K562 (cell line): ENCODE data around the gene ARMC2. TPM values are rescaled to one million over a fixed set of nuclear protein-coding genes. Genes with fewer than 3 reads are reported as not detected.

Experiments
- ATAC-seq: fragments of 200-7000 bp; cut with Tn5 transposase; 3 replicates; pipeline ENCODE4 v1.9.1; 2020; ENCODE audit warnings: moderate library complexity
- BruUV-seq: library from RNA; stranded (reverse); fragments of 400-500 nt; replicated peaks from 2 replicates; lab custom pipeline; 2021; lab: Mats Ljungman, UMichigan
- CTCF ChIA-PET: fragments of 300-600 bp; formaldehyde crosslinking; extraction: SDS; loops from one replicate; lab custom pipeline; 2021; ENCODE audit warnings: low intra/inter-chr PET ratio; lab: Yijun Ruan, JAX
- POLR2A ChIA-PET: fragments of 300-600, 350-650 bp; sonication (Branson Sonifier 250); formaldehyde crosslinking; extraction: SDS; loops from one replicate; lab custom pipeline; 2021; ENCODE audit warnings: antibody characterized with exemption, inconsistent platforms; lab: Yijun Ruan, JAX
- DNase-seq, 4 experiments: peaks; one replicate each; pipeline versions ENCODE4 v3.0.0 to v3.0.0-alpha.2; 2011 to 2018; ENCODE audit warnings: low spot score in 3 of 4, mixed read lengths in 3 of 4; ENCODE audit errors: extremely low read depth in 1 of 4
- FAIRE-seq: peaks from 2 replicates; lab custom pipeline; 2011; peaks lifted over from hg19 to GRCh38; lab: Jason Lieb, UNC
- H2AFZ ChIP-seq: 2 replicates; pipeline ENCODE4 v1.6.0; 2011; ENCODE audit warnings: low read depth, low read length, control low read depth, inconsistent platforms
- H3K27ac ChIP-seq: fragments of 200-600 bp; 3 replicates; pipeline ENCODE4 v1.8.0; 2011; ENCODE audit warnings: low read depth, mild to moderate bottlenecking, control low read depth, inconsistent platforms, low read length, moderate library complexity, mixed read lengths; ENCODE audit errors: extremely low read depth
- H3K27me3 ChIP-seq, 2 experiments: fragments of 300-600 bp in 1 of 2; 2 replicates in 1 of 2; 3 replicates in 1 of 2; pipeline versions ENCODE4 v1.6.0 to v1.8.0; 2011; ENCODE audit warnings: inconsistent platforms in 2 of 2, low read length in 2 of 2, mild to moderate bottlenecking in 1 of 2, mixed read lengths in 1 of 2, moderate library complexity in 1 of 2; ENCODE audit not compliant: control insufficient read depth in 2 of 2, insufficient read depth in 2 of 2
- H3K36me3 ChIP-seq: fragments of 300-600 bp; 3 replicates; pipeline ENCODE4 v1.8.0; 2011; ENCODE audit warnings: mild to moderate bottlenecking, low read length, inconsistent platforms; ENCODE audit not compliant: control insufficient read depth, insufficient read depth
- H3K4me1 ChIP-seq, 2 experiments: fragments of 200-600 bp in 1 of 2; replicated peaks in 1 of 2; 2 replicates in 1 of 2; 3 replicates in 1 of 2; pipeline versions ENCODE4 v1.5.1 to v1.8.0; 2011; ENCODE audit warnings: inconsistent platforms in 2 of 2, low read length in 2 of 2, mild to moderate bottlenecking in 1 of 2, mixed read lengths in 1 of 2, moderate library complexity in 1 of 2; ENCODE audit not compliant: control insufficient read depth in 2 of 2, insufficient read depth in 2 of 2
- H3K4me2 ChIP-seq: 2 replicates; pipeline ENCODE4 v1.6.1; 2011; ENCODE audit warnings: low read length, control low read depth, inconsistent platforms, mixed read lengths; ENCODE audit not compliant: insufficient read depth
- H3K4me3 ChIP-seq: fragments of 200-600 bp; sonication (generic), shearing (Covaris generic); 2 replicates; pipeline ENCODE4 v1.5.1; 2016; ENCODE audit warnings: control low read depth, inconsistent platforms
- H3K79me2 ChIP-seq: fragments of 200-600 bp; 3 replicates; pipeline ENCODE4 v1.8.0; 2011; ENCODE audit warnings: low read length, inconsistent platforms; ENCODE audit not compliant: control insufficient read depth, insufficient read depth
- H3K9ac ChIP-seq, 2 experiments: 2 replicates each; pipeline versions ENCODE4 v1.6.0 to v1.6.1; 2011; ENCODE audit warnings: low read depth in 2 of 2, low read length in 2 of 2, control low read depth in 1 of 2, inconsistent platforms in 1 of 2, mild to moderate bottlenecking in 1 of 2, mixed read lengths in 1 of 2; ENCODE audit not compliant: insufficient read depth in 1 of 2
- H3K9me1 ChIP-seq: one replicate; pipeline ENCODE4 v1.6.0; 2011; ENCODE audit warnings: inconsistent platforms, mild to moderate bottlenecking, low read length, moderate library complexity; ENCODE audit not compliant: control insufficient read depth, insufficient read depth
- H3K9me3 ChIP-seq: replicated peaks from 2 replicates; pipeline ENCODE4 v1.5.1; 2011; ENCODE audit warnings: low read depth, low read length, inconsistent platforms; ENCODE audit not compliant: control insufficient read depth, insufficient read depth
- H4K20me1 ChIP-seq: replicated peaks from 2 replicates; pipeline ENCODE4 v1.6.1; 2011; ENCODE audit warnings: low read length, inconsistent platforms, mixed read lengths; ENCODE audit not compliant: control insufficient read depth, insufficient read depth
- ATF1 ChIP-seq, 2 experiments: fragments of 450-650 bp in 1 of 2; IDR thresholded peaks; 2 replicates each; pipeline ENCODE4 v1.6.1; 2016; ENCODE audit warnings: missing compliant biosample characterization in 1 of 2, missing genetic modification characterization in 1 of 2
- CBX8 ChIP-seq: fragments of 200-600 bp; sonication (generic); IDR thresholded peaks from 2 replicates; pipeline ENCODE4 v1.6.1; 2012; ENCODE audit warnings: borderline replicate concordance, mixed run types, low read depth, mild to moderate bottlenecking, moderate library complexity, mixed read lengths, low read length, control low read depth, inconsistent platforms; ENCODE audit not compliant: poor library complexity, severe bottlenecking; ENCODE audit errors: extremely low read depth
- HMGN3 ChIP-seq: IDR thresholded peaks from 2 replicates; pipeline ENCODE4 v1.6.1; 2011; ENCODE audit warnings: borderline replicate concordance, low read depth, mild to moderate bottlenecking, mixed read lengths, low read length; ENCODE audit not compliant: insufficient read length; ENCODE audit errors: extremely low read depth
- RBM25 ChIP-seq: fragments of 200-400 bp; formaldehyde crosslinking; IDR thresholded peaks from 2 replicates; pipeline ENCODE4 v1.6.1; 2018; ENCODE audit warnings: low read length, low read depth, moderate library complexity; ENCODE audit not compliant: severe bottlenecking
- RNF2 ChIP-seq: sonication (generic); IDR thresholded peaks from 2 replicates; pipeline ENCODE4 v1.6.1; 2016
- WGBS: fragments of 100-300 bp; shearing (Covaris generic); methylation state at CpG from one replicate; pipeline ENCODE4 v1.1.6; 2016; ENCODE audit warnings: low coverage, mixed read lengths; ENCODE audit not compliant: insufficient coverage; ENCODE audit errors: missing lambda C conversion rate; 5-methylcytosine and 5-hydroxymethylcytosine counted together
- in situ Hi-C: fragments of 300-500 bp; cut with MboI; formaldehyde crosslinking; loops from 4 replicates; pipeline ENCODE4 v1.15.0; 2018; ENCODE audit warnings: inconsistent platforms, mixed read lengths
- intact Hi-C: fragments of 100-400 bp; cut with micrococcal nuclease; formaldehyde crosslinking; loops from 2 replicates; pipeline ENCODE4 v1.14.2; 2022
- polyA plus RNA-seq, 8 experiments: library from polyadenylated mRNA; depleted of rRNA in 4 of 8; stranded (reverse) in 5 of 8; unstranded in 3 of 8; fragments of >200 nt; fragmentation: Nextera tagmentation in 2 of 8; fragmentation: Illumina TruSeq in 1 of 8; extraction: Ambion mirVana in 2 of 8; extraction: Trizol in 1 of 8; gene quantifications; 2 replicates each; pipeline versions ENCODE4 v1.2.1 to v1.2.3, GENCODE V29; 2011 to 2014; ENCODE audit warnings: inconsistent platforms in 1 of 8, missing spikeins in 1 of 8
- total RNA-seq, 7 experiments: library from RNA; depleted of rRNA in 6 of 7; stranded (reverse); fragments of >200 nt in 6 of 7; fragmentation: Illumina TruSeq in 2 of 7; extraction: Trizol in 2 of 7; gene quantifications; 2 replicates each; pipeline versions ENCODE4 v1.2.1 to v1.2.3, GENCODE V29; 2011 to 2021; ENCODE audit warnings: low replicate concordance in 1 of 7

ARMC2 gene
- total and polyA plus RNA-seq, 9 of the 15 experiments (the other 6 are each of a cell fraction or from before 2014, with no cell fraction given), result 0.14 to 3.0 (median 0.82) TPM

GRCh38 chr6:108952776-108953486, 104.7 kb downstream of the ARMC2 start:
- Histone ChIP-seq H3K27ac (no peak overlapping the region), H3K4me1 (peaks cover 0 to 4% of the 10 kb centered on the region in 2 experiments; a peak in 2 of 5 replicates), H3K9me3 (no peaks in the 10 kb centered on the region), H3K27me3 (peaks cover 0 to 21% of the 10 kb centered on the region in 2 experiments; a peak in 1 of 5 replicates)
- no peak for DNase-seq
- no peak for TF ChIP-seq RBM25
- no peak for TF ChIP-seq ATF1 (CRISPR knock-in tag; IDR thresholded peaks at IDR 0.05)
- TF ChIP-seq ATF1 (tag; IDR thresholded peaks at IDR 0.05), result no peak
- peak; percentile 92 for TF ChIP-seq CBX8
- 0 out of 2 replicates have a peak, but pooled peaks have one; percentile 12 for TF ChIP-seq RNF2
- TF ChIP-seq HMGN3, result peak; percentile 28
- TF ChIP-seq, all 486 proteins: peak for 3
- peak overlapping the region in 1 of 2 experiments; percentile 29; a peak in 1 of 4 replicates for H3K9ac ChIP-seq
- H4K20me1 ChIP-seq, result no peaks in the 10 kb centered on the region
- 16% methylated on average over 27 of the region's 27 CpGs for WGBS
- no peaks in the 10 kb centered on the region for H3K36me3 ChIP-seq
- in situ Hi-C loops, result no loop called here
- peak overlapping the region; percentile 41; the same call in 1 of the 2 replicates for H2AFZ ChIP-seq
- ChIA-PET CTCF (no interaction called here), POLR2A (interaction anchor here (3.1 kb wide), 1 partner anchor 8 kb away, joined by 12 read pairs; no protein-coding TSS in a partner anchor)
- ATAC-seq (no peak), FAIRE-seq (no peak)
- no peaks in the 10 kb centered on the region for H3K79me2 ChIP-seq
- no peaks in the 10 kb centered on the region for H3K9me1 ChIP-seq
- H3K4me2 ChIP-seq, result no peak overlapping the region
- intact Hi-C loops, result no loop called here
- BruUV-seq, result no TSS peak
- H3K4me3 ChIP-seq, result no peak overlapping the region
